ENCODE results near the gene RGS8. TPM values are rescaled to one million over a fixed set of nuclear protein-coding genes. Genes with fewer than 3 reads are reported as not detected.

RGS8 gene
- total RNA-seq, 4 donors from 2014 or later = not detected

GRCh38 chr1:182718311-182718710, 33.9 kb upstream of the RGS8 start:
- Histone ChIP-seq H3K9me3 (no peaks in the 10 kb centered on the region), H3K4me3 (no peak overlapping the region), H3K36me3 (no peaks in the 10 kb centered on the region), H3K27me3 (no peaks in the 10 kb centered on the region), H3K4me1 (no peaks in the 10 kb centered on the region), H3K27ac (no peak overlapping the region)
- TF ChIP-seq POLR2A (IDR thresholded peaks at IDR 0.05) (no peak), POLR2AphosphoS5 (IDR thresholded peaks at IDR 0.05) (no peak), CTCF (IDR thresholded peaks at IDR 0.05) (no peak), EP300 (IDR thresholded peaks at IDR 0.05) (no peak)
- no peak for ATAC-seq
- 100% methylated on average over 1 of the region's 2 CpGs; no CpG with 5 or more reads in 1 of the 2 donors for WGBS, 2 donors (ENCODE audit: low coverage in 1 of 2)

- no peaks in the 10 kb centered on the region for H3K27me3 ChIP-seq
- H3K4me1 ChIP-seq = no peaks in the 10 kb centered on the region
- no peak for TF ChIP-seq POLR2A (IDR thresholded peaks at IDR 0.05)
- TF ChIP-seq CTCF (IDR thresholded peaks at IDR 0.05) = no peak
- TF ChIP-seq POLR2AphosphoS5 (IDR thresholded peaks at IDR 0.05) = no peak
- no peak for TF ChIP-seq EP300 (IDR thresholded peaks at IDR 0.05)
- 77 to 80% methylated on average over 3 to 4 of the region's 4 CpGs for WGBS, 2 donors (ENCODE audit: low coverage in 1 of 2)
- ATAC-seq = no peak
- H3K9me3 ChIP-seq = no peaks in the 10 kb centered on the region
- no peak overlapping the region for H3K4me3 ChIP-seq
- H3K27ac ChIP-seq = no peak overlapping the region
- no peaks in the 10 kb centered on the region for H3K36me3 ChIP-seq
Measured at GRCh38 chr1:182716740-182717720, 32.6 kb upstream of the RGS8 start.

- Histone ChIP-seq H3K27me3 (no peaks in the 10 kb centered on the region), H3K9me3 (no peaks in the 10 kb centered on the region), H3K27ac (no peak overlapping the region), H3K36me3 (no peaks in the 10 kb centered on the region), H3K4me3 (no peak overlapping the region), H3K4me1 (no peaks in the 10 kb centered on the region)
- ATAC-seq = no peak
- WGBS, 2 donors (ENCODE audit: low coverage in 1 of 2) = 67 to 70% methylated on average over 2 of the region's 2 CpGs
- TF ChIP-seq POLR2A (IDR thresholded peaks at IDR 0.05) = no peak
- TF ChIP-seq CTCF (IDR thresholded peaks at IDR 0.05) = no peak
- no peak for TF ChIP-seq EP300 (IDR thresholded peaks at IDR 0.05)
- no peak for TF ChIP-seq POLR2AphosphoS5 (IDR thresholded peaks at IDR 0.05)
Measured at GRCh38 chr1:182715531-182715930, 31.1 kb upstream of the RGS8 start.

GRCh38 chr1:182714546-182714945, 30.2 kb upstream of the RGS8 start:
- no peak for ATAC-seq
- 33 to 45% methylated on average over 1 to 2 of the region's 2 CpGs for WGBS, 2 donors (ENCODE audit: low coverage in 1 of 2)
- Histone ChIP-seq H3K27me3 (no peaks in the 10 kb centered on the region), H3K4me3 (no peak overlapping the region), H3K9me3 (no peaks in the 10 kb centered on the region), H3K27ac (no peak overlapping the region), H3K4me1 (no peaks in the 10 kb centered on the region), H3K36me3 (no peaks in the 10 kb centered on the region)
- TF ChIP-seq EP300 (IDR thresholded peaks at IDR 0.05) = no peak
- no peak for TF ChIP-seq CTCF (IDR thresholded peaks at IDR 0.05)
- TF ChIP-seq POLR2A (IDR thresholded peaks at IDR 0.05) = no peak
- no peak for TF ChIP-seq POLR2AphosphoS5 (IDR thresholded peaks at IDR 0.05)

GRCh38 chr1:182713939-182714338, 29.6 kb upstream of the RGS8 start:
- 85 to 97% methylated on average over 3 of the region's 3 CpGs for WGBS, 2 donors (ENCODE audit: low coverage in 1 of 2)
- Histone ChIP-seq H3K27ac (no peak overlapping the region), H3K27me3 (no peaks in the 10 kb centered on the region), H3K4me3 (no peak overlapping the region), H3K4me1 (no peaks in the 10 kb centered on the region), H3K9me3 (no peaks in the 10 kb centered on the region), H3K36me3 (no peaks in the 10 kb centered on the region)
- no peak for ATAC-seq
- no peak for TF ChIP-seq CTCF (IDR thresholded peaks at IDR 0.05)
- TF ChIP-seq POLR2A (IDR thresholded peaks at IDR 0.05) = no peak
- TF ChIP-seq POLR2AphosphoS5 (IDR thresholded peaks at IDR 0.05) = no peak
- TF ChIP-seq EP300 (IDR thresholded peaks at IDR 0.05) = no peak

Data from gastroesophageal sphincter (tissue), 4 donors.